Mucosa of descending colon (tissue), 3 donors: ENCODE data around the gene UNCX. TPM values are rescaled to one million over a fixed set of nuclear protein-coding genes. Genes with fewer than 3 reads are reported as not detected.

Experiments used
- ATAC-seq: fragments of 200-7000 bp; cut with Tn5 transposase; one replicate; pipeline ENCODE4 v1.9.1; 2020; ENCODE audit warnings: mild to moderate bottlenecking, moderate library complexity
- DNase-seq, 3 donors: peaks; one replicate each; pipeline ENCODE4 v3.0.0-alpha.2; 2020
- H3K36me3 ChIP-seq: fragments of 200-600 bp; one replicate; pipeline ENCODE4 v1.8.0; 2021; ENCODE audit warnings: low read depth, mild to moderate bottlenecking
- H3K4me1 ChIP-seq: fragments of 200-600 bp; one replicate; pipeline ENCODE4 v1.8.0; 2021; ENCODE audit warnings: low read depth, mild to moderate bottlenecking
- H3K4me3 ChIP-seq: fragments of 200-600 bp; one replicate; pipeline ENCODE4 v1.8.0; 2021; ENCODE audit warnings: mild to moderate bottlenecking
- H3K9me3 ChIP-seq: fragments of 200-600 bp; one replicate; pipeline ENCODE4 v1.8.0; 2021; ENCODE audit warnings: mild to moderate bottlenecking
- intact Hi-C, 2 donors: fragments of 100-400 bp; cut with DNase I in 1 of 2; cut with micrococcal nuclease in 1 of 2; formaldehyde crosslinking; loops; one replicate each; pipeline versions ENCODE4 v1.11.0 to v1.11.1; 2022; cut with DNase I, micrococcal nuclease
- total RNA-seq, 3 donors: library from RNA; stranded (reverse); fragmentation: NEBNext Ultra II Directional in 2 of 3; extraction: Animal tissue kit (Norgen Biotek cat#: 25700) in 2 of 3; gene quantifications; one replicate each; pipeline versions ENCODE4 v1.2.1 to v1.2.4, GENCODE V29; 2021 to 2023
- TF ChIP-seq, protein P1 (sequence below): fragments of 200-600 bp; IDR thresholded peaks from one replicate; pipeline ENCODE4 v1.8.0; 2022; ENCODE audit warnings: antibody characterized with exemption, mild to moderate bottlenecking
- donor health status: DM: no; HTN: no; CAD: no; lungs with moderate emphysema.
- donor health status: DM: no; HTN: no; CAD: no.
- donor health status: DM: no; HTN: yes; CAD: no.

The UNCX gene
- total RNA-seq, 3 donors from 2014 or later, result not detected

DNA sequence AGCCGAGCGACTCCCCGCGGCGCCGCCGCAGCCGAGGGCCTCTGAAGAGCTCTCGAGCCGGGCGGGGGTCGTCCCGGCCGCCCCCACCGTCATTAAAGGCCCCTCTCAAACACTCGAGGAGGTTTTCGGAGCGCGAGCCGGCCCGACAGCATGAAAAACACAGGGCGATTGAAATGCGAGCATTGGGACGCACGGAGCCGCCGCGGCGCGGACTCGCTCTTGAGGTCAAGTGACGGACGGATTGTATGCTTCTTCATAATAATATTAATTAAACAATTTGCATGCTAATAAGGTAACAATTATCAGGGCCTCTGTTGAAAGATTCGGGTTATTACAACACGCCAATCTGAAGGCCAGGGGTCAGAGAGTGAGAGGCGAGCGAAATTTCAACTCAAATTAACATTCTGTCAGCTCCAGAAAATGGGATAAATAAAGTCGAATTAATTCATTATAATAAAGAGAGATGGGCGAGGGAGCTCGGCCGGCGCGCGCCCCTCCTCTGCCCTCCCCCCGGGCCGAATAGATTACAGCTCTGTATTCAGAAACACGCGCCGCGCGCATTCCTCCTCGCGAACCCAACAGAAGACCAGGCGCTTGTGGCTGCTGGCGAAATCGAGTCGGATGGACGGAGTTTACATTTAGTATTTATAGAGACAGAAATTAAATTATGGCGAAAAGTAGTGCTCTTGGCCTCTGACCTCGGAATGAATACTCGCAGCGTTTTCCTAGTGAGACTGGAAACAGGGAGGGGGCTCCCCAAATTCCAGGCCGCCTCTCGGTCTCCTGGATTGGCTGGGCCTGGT is 2.1 kb upstream of the UNCX start:
- peak in 1 of 3 donors; percentile 43 for DNase-seq
- no peaks in the 10 kb centered on the region for H3K9me3 ChIP-seq
- intact Hi-C loops, result loop anchor here in 1 of 2 donors (10.0 kb wide), 1 partner anchor 174 kb away; no protein-coding TSS in a partner anchor
- H3K4me3 ChIP-seq, result no peak overlapping the region
- peaks cover 2% of the 10 kb centered on the region for H3K4me1 ChIP-seq
- no peaks in the 10 kb centered on the region for H3K36me3 ChIP-seq
- no peak for ATAC-seq
- TF ChIP-seq, protein P1, sequence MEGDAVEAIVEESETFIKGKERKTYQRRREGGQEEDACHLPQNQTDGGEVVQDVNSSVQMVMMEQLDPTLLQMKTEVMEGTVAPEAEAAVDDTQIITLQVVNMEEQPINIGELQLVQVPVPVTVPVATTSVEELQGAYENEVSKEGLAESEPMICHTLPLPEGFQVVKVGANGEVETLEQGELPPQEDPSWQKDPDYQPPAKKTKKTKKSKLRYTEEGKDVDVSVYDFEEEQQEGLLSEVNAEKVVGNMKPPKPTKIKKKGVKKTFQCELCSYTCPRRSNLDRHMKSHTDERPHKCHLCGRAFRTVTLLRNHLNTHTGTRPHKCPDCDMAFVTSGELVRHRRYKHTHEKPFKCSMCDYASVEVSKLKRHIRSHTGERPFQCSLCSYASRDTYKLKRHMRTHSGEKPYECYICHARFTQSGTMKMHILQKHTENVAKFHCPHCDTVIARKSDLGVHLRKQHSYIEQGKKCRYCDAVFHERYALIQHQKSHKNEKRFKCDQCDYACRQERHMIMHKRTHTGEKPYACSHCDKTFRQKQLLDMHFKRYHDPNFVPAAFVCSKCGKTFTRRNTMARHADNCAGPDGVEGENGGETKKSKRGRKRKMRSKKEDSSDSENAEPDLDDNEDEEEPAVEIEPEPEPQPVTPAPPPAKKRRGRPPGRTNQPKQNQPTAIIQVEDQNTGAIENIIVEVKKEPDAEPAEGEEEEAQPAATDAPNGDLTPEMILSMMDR, result no peak

DNA sequence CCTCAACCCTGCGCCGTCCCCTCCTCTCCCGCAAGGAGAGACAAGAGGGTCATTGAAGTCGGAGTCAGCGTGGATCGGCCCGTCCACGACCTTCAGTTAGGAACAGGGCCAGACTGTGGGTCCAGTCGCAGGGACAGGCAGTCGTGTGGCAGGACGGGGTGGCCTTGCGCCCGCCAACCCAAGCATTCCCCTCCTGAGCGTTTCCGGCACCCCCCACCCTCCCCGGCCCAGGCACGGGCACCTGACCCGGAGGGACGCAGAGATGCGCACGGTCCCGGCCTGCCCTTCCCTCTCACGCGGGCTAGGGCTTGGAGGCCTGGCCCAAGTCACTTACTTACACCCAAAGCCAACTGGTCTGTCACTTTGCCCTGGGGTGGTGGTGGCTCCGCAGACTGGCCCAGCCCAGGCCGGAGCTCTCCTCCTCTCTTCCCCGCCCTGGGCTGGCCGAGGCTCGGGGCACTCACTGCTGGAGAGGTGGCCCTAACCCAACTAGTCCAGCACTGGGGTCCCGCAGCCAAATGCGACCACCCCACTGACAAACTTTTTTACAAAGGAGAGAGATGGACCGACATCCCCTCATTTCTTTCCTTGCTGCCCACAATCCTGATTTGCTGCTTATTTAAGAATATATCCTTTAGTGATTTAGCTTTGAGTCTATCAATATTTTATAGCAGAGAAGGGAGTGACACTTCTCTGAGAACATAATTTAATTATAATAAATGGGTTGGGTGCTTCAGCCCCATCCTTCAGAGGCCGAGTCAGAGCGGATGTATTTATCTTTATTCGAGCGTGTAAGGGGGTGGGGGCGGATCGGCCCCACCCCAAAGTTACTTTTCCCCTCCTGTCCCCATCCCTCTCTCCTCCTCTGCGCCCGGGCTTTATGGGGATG is 1.2 kb upstream of the UNCX start:
- TF ChIP-seq, protein P1, result no peak
- ATAC-seq (peak; percentile 20), DNase-seq (peak in 1 of 3 donors; percentile 39)
- no peaks in the 10 kb centered on the region for H3K36me3 ChIP-seq
- no peak overlapping the region for H3K4me3 ChIP-seq
- peaks cover 2% of the 10 kb centered on the region for H3K4me1 ChIP-seq
- intact Hi-C loops, result loop anchor here in 1 of 2 donors (10.0 kb wide), 1 partner anchor 173 kb away; no protein-coding TSS in a partner anchor
- no peaks in the 10 kb centered on the region for H3K9me3 ChIP-seq

DNA sequence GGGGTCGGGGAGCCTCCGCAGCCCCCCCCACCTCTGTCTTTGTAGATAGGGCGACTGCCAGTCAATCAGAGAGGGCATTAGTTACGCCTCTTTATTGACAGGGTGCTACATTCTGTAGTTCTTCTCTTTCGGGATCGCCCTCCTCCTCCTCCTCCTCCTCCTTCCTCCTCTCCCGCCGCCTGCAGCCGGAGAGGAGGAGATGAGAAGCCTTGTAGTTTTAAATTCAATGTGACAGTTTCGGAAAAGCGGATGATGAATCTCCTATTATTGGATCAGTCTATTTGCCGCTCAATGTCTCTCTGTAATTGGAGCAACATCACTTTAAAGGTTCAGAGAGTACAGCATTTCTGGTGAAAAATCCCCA is 587 bp upstream of the UNCX start:
- H3K4me3 ChIP-seq, result no peak overlapping the region
- intact Hi-C loops, result loop anchor here in 1 of 2 donors (10.0 kb wide), 1 partner anchor 173 kb away; no protein-coding TSS in a partner anchor
- no peaks in the 10 kb centered on the region for H3K36me3 ChIP-seq
- peaks cover 2% of the 10 kb centered on the region for H3K4me1 ChIP-seq
- ATAC-seq (no peak), DNase-seq (no peak)
- no peaks in the 10 kb centered on the region for H3K9me3 ChIP-seq
- TF ChIP-seq, protein P1, result no peak

DNA sequence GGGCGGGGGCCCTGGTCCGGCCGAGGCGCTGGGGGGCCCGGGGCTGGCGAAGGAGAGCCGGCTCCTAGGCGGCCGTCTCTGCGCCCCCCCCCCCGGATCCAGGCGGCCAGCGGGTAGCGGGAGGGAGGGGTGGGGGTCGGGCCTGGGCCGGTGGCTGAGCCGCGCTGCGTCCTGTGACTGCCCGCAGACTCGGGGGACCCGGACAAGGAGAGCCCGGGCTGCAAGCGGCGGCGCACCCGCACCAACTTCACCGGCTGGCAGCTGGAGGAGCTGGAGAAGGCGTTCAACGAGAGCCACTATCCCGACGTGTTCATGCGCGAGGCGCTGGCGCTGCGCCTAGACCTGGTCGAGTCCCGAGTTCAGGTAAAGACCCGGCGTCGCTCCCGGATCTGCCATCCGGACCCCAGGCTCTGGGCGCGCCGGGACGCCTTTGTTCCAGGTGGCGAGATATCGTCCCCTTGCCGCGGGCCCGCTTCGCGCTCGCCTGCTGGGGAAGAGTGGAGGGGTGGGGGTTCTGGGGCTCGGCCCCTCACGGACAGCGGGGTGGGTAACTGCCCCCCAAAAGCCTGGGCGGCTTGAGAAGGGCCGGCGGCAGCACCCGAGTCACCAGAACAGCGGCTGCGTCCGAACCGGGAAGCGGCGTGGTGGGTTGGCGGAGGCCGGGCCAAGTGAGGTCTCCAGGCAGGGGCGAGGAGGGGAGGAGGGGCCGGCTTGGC is 819 bp downstream of the UNCX start:
- ATAC-seq (no peak), DNase-seq (peak in 1 of 3 donors; percentile 7)
- Histone ChIP-seq H3K9me3 (no peaks in the 10 kb centered on the region), H3K4me1 (peaks cover 2% of the 10 kb centered on the region), H3K4me3 (no peak overlapping the region), H3K36me3 (no peaks in the 10 kb centered on the region)
- intact Hi-C loops, result loop anchor here in 1 of 2 donors (10.0 kb wide), 1 partner anchor 171 kb away; no protein-coding TSS in a partner anchor
- TF ChIP-seq, protein P1, result no peak
